Measurements from ENCODE around the gene TMEM140. TPM values are rescaled to one million over a fixed set of nuclear protein-coding genes. Genes with fewer than 3 reads are reported as not detected.

The TMEM140 gene
- 8.9 TPM for total RNA-seq

GRCh38 chr7:135147899-135148721 lies at the start of gene TMEM140:
TSS of gene TMEM140 (plus strand) at chr7:135148072. CDS start at chr7:135164442, 16,370 bp downstream.

GRCh38 chr7:135170274-135170997 lies 22.6 kb downstream of the TMEM140 start, which contains the start of gene CYREN:
TSS of gene CYREN (minus strand) at chr7:135170707. CDS start at chr7:135168922, 1,785 bp downstream.

GRCh38 chr7:135211179-135211945 lies 63.5 kb downstream of the TMEM140 start, which contains the start of gene WDR91:
TSS of gene WDR91 (minus strand) at chr7:135211526. CDS start at chr7:135211502, 24 bp downstream.

Small RNA genes within 50 kb of the gene (small RNA-seq; reads per million reads assigned to genes)
- not detected for gene MIR6509 (ENCODE audit: low replicate concordance)

Other genes starting within 250 kb of the TMEM140 start
- 2.9 TPM for gene AGBL3, start 161.6 kb upstream of the TMEM140 start, total RNA-seq
- gene CYREN, start 22.6 kb downstream of the TMEM140 start, total RNA-seq = 43.5 TPM
- 44.6 TPM for gene WDR91, start 63.5 kb downstream of the TMEM140 start, total RNA-seq
- gene STRA8, start 85.8 kb downstream of the TMEM140 start, total RNA-seq = 0.23 TPM

Measured in metanephros (tissue), 2 donors.